NK-92 (cell line): Measurements from ENCODE around the gene REPS2.

Experiments used
- DNase-seq: peaks from one replicate; lab custom pipeline; 2025; ENCODE audit not compliant: unreplicated experiment; lab: John Stamatoyannopoulos, UW

REPS2 gene

DNA sequence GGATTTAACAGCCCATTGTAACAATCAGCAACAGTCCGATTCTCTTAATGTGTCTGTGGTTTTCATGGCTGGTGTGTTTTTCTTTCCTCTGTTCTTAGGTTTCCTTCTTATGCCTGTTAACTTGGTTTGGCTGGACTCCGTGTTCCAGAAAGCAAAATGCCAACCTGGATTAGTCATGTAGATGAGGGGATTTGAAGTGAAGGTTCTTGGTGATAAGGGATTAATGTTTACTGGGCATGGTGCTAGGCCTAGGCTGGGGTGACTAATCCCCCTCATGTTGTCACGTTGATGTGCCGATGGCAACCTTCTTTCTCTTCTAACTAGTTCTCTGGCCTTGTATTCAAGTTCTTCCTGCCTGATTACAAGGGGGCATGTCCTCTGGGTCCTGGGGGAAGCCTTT lies 85.9 kb downstream of the REPS2 start:
- no peak for DNase-seq

DNA sequence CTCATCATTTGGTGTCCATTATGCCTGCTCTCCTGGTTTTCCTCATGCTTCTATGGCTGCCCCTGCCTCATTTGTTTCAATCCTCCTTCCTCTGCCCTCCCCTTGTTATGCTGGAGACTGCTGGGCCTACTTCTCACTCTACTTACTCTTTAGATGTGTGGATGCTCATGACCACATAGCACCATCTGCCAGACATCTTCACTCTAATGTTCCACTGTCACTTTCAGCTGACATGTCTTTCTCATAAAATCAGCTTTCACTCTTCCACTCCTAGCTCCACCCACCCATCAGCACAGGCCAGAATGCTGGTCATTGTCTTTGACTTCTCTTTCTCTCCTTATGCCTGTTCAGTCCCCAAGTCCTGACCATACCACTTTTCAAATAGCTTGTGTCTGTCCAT lies 86.8 kb downstream of the REPS2 start:
- no peak for DNase-seq

DNA sequence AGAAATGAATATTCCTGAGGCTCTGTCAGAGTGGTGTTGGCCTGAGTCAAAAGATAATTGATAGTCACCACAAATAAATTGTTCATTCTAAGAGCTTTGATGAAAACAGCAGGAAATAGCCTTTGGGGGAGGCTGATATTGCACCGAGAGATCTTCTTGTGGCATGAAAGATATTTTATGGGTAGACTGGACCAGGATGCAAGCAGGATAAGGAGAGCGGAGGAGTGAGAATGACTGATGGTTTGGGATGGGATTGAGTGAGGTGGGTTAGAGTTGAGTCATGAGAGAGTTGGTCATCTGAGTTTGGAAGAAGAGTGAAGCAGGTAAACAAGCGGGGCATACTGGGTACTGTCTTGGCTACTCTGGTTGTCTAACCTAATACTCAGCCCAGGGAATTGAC lies 88.7 kb downstream of the REPS2 start:
- no peak for DNase-seq

DNA sequence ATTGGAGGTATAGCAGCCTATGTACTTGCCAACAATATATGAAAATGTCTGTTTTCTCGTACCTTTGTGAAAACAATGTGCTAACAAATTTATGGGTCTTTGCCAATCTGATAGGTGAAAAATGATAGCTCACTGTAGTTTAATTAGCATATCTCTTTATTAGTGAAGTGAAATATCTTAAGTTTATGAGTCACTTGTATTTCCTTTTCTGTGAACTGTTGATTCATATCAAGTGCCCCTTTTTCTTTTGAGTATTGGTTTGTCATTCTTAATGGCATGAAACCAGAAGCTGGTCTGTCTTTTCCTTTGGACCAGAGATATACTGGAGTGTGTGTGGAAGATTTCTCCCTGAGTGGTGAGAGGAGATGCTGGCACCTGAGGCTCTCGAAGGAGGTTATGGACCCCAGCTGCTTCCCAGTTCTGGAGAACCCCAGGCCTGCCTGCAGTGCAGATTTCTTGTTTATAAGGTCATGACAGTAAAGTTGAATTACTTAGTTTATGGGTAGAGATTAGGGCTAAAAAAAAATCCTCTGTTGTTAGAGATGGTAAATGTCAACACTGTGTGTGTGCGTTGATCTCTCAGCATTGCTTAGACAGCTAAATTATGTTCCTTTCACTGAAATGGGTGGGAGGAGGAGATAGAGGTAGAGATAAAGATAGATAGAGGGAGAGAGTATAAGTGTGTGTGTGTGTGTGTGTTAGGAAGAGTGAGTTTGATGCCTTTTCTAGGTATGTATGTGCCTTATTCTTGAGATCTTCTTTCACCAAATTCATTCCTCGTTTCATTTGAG lies 89.9 kb downstream of the REPS2 start:
- DNase-seq: no peak

DNA sequence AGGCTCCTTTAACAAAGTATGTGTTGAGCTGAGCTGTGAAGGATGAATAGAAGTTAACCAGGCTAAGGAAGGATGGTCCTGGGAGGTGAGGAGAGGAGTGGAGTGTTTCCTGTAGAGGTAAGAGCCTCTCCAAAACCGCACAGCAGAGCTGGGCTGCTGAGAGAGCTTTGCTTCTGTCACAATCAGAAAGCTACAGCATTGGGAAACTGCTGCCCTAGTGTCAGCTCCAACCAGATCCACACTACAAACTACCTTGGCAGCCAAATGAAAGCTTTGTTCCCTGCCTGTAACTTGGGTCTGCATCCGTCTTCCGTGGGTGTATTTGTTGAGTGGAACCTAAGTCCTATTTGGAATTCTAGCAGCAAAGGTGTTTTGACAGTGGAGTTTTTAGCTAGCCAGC lies 91.8 kb downstream of the REPS2 start:
- no peak for DNase-seq

DNA sequence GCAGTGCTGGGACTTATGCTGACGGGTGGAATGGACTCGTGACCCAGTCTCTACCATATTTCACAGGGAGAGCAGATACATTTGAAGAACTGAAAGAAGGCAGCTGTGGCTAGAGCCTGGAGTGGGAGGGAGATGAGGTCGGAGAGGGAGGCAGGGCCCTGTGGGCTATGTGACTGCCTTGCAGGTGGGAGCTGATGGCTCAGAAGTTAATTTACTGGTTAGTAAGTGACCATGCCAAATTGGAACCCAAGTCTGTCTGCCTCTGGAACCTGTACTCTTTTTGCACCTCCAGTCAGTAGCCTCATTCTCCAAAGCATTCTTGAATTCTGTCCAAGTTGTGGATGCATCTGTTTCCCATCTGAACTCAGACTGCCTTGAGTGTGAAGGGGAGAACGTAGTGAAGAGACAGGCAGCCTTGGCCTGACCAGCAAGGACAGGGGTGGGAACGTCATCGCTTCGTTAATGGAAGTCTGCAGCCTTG lies 92.3 kb downstream of the REPS2 start:
- DNase-seq: no peak

DNA sequence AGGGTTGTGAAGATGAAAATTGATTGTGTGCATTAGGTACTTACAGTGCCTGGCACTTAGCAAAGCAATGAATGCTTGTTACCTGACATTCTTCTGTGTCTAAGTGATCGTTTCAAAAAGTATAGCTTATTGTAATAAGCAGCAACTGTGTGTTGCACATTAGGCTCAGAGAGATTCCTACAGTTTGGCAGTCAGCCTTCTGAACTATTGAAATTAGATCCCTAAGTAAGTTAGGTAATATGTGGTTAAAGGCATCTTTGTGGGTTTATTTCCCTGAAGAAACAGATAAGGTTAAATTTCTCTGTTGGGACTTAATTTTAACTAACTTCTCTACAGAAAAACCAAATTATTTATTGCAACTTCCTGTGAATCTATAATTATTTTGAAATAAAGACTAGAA lies 93.4 kb downstream of the REPS2 start:
- no peak for DNase-seq

DNA sequence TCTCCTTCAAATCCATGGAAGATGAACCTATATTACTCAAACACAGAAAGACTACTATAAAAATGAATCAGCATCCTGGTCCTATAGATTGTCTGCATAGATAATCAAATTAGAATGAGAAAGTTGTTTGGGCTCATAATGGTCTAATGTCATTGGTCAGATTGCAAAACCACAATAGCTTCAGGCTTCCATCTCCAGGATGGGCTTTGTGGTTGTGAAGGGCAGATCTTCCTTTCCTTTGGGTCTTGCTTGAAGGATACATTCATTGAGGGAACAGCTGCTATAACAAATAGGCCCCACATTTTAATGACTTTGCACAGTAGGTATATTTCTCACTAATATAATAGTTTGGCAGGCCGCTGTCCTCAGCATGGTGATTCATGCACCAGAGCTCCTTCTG lies 94.3 kb downstream of the REPS2 start:
- no peak for DNase-seq

DNA sequence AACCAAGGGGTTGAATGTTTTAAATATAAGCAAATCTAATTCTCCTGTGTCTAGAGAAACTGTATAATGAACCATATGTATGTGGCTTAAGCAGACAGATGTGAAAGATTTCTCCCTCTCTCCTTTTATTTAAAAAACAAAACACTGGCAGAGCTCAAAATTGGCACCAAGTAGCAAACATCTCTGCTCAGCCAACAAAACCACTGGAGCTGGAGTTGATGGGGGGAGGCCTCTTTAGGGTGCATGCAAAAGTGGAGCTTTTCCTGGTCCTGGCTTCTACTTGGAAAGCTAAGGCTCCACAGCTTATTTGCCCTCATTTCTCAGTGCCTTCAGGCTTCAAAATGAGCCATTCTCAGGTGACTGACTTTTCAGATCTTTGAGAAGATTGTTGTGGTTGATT lies 95.6 kb downstream of the REPS2 start:
- DNase-seq: no peak

DNA sequence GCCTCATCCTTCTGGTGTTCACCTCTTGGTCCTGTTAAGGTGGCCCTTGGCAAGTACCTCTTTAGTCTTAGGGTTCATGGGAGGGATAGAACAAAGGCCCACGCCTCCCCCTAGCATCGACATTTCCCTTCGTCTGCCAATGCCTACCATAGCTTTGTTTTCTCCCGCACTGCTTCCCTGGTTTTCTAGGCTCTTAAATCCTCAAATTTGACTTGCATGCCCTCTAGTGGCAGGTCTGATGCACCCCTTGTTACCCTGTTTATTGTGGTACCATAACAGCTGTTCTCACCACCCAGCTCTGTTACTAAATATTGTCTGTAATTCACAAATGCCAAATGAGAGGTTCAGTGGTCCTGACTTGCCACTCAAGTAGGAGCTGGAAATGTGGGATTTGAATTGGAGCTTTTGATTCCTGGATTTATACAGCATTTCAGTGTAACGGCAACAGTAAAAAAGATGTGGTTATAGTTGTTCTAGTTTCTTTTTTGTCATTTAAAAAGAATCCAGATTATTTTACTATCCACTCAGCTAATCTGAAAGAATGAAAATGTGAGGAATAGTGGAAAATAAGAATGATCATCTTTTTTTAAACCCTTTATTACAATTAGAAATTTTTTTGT lies 100.1 kb downstream of the REPS2 start:
- DNase-seq: no peak

DNA sequence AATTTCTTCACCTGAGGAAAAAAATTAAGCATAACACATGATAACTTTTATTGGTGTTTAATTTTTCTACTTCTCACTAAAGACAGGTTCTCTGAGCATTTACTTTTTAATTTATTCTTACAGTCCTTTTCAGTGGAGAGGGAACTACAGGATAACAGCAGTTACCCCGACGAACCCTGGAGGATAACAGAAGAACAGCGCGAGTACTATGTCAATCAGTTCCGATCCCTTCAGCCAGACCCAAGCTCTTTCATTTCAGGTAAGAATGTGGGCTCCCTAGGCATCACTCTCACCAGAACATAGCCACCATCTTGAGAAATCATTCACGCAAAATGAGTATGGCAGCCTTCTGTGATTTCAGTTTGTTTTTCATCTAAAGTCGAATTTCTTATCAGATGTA lies 100.8 kb downstream of the REPS2 start:
- DNase-seq: no peak

DNA sequence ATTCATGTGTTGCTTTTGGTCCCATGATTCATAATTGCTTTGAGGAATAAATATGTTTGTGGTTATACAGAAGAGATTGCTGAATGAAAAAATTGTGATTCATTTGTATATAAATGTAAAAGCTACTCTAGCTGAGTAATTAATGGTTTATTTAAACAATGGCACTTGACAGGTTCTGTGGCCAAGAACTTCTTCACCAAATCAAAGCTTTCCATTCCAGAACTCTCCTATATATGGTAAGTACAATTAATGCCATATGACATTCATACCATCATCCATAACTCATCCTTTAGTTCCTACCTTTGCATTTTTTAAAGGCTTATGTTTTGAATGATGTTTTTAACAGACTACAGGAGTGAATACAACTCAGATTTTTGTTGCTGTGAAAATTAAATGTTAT lies 105.8 kb downstream of the REPS2 start:
- no peak for DNase-seq

DNA sequence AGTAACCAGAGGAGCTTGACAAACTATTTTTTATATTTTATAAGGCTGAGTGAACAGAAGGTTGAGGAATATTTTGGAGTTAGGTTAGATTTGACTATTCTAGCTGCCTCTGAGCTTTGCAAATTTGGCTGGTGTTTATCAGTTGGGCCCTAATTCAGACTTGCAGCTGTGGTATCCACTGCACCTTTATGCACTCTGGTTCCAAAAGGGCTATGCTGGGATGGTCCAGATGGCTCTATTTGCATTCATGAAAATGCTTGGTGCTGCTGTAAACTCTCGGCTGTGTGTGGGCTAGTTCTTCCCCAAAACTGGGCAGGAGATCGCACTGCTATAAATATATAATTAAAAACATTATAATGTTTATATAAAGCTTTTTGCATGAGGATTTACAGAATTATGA lies 106.3 kb downstream of the REPS2 start:
- DNase-seq: no peak

DNA sequence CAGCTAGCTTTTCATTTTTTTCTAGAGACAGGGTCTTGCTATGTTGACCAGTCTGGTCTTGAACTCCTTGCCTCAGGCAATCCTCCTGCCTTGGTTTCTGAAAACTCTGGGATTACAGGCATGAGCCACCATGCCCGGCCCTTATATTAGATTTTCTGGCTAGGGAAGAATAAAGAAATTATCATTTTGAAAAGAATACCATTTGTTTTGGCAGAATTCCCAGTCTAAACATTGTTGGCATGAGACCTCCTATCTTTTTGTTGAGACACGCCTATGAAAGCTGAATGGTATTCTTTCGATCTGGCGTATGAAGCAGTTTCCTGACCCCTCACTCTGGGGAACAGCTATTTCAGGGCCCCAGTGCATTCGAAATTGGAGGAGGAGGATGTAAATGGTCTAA lies 107.0 kb downstream of the REPS2 start:
- DNase-seq: no peak

DNA sequence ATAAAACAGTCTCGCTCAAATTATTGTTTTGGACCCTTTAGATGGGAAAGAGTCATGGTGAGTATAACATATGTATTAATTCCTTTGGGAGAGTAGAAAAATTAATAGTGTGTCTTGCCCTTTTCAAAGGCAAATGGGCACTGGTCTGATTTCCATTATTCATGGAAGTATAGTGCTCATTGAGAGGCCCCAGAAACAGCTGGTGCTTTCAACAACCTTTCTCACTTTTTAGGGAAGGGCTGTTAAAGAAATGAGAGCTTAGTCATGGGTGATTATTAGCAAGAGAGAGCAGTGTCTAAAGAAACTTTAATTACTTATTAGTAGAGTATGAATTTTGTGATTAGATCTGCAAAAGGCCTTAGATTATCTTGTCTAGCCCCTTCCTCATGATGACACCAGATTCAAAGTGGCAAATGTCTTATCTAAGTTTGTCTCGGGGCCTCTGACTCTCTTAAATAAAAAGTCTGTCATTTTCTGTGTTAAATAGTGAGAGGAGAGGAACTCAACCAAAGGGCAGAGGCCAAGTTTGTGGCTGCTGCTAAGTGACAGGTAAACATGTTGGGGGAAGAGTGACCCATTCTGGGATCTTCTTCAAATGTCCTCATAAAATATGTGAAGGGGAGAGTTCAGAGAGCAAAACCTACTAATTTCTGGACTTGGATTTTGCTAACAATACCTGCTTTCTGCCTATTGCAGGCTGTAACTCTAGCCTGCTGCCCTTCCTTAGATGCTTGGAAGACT lies 110.6 kb downstream of the REPS2 start:
- DNase-seq: no peak

DNA sequence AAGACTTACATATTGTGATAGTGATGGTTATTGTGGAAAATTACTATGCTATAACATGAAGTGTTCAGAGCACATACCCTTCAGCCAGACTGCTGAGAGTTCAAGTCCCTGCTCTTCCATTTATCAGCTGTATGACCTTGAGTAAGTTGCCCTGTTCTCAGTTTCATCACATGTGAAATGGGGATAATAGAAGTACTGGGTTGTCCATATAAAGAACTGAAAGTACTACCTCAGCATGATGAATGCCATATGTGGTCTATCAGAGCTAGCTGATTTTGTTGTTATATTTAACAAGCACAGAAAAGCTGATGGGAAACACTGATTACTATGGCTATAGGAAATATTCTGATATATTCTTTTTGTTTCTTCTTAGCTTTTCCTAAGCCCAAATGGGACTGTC lies 115.6 kb downstream of the REPS2 start:
- no peak for DNase-seq

DNA sequence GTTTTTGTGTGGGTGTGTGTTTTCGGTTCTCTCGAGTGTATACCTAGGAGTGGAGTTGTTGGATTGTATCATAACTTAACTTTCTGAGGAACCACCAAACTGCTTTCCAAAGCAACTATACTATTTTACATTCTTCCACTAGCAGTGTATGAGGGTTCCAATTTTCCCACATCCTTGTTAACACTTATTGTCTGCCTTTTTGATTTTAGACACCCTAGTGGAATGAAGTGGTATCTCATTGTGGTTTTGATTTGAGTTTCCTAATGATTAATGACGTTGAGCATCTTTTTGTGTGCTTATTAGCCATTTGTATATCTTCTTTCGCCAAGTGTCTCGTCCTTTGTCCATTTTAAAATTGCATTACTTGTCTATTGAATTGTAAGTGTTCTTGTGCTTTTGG lies 118.6 kb downstream of the REPS2 start:
- DNase-seq: no peak

DNA sequence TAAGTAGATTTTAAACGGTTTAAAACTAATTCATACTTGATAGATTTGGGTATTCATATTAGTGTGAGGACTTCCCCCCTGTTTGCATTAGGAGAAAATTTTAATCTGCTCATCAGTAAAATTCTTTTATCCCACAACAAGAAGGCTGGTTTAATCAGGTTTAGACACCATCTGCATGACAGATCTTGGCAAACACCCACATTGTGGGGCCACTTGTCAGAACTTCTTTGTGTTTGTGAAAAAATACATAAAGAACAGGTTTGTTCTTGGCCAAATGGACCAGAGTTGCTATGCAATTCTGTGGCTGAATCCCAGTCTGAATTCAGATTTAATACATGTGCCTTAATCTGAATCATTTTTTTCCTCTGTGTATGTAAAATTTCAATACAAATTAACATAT lies 121.1 kb downstream of the REPS2 start:
- no peak for DNase-seq

DNA sequence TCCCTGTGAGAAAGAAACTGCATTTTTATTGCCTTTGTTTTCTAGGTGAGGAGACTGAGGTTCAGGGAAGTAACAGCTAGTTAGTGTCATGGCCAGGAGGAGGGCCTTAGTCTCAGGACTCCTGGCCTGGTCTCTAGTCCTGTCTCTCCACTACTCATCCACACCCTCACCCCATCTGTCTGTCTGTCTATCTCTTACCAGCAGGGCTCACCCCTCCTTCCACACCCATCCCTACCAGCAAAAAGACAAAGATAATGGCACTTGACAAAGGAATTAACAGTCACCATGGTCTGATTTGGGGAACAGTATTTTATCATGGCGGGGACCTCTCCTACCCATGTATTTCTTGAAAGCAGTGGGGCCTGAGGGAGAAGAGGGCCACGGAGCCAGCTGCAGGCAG lies 125.8 kb downstream of the REPS2 start:
- DNase-seq: no peak

DNA sequence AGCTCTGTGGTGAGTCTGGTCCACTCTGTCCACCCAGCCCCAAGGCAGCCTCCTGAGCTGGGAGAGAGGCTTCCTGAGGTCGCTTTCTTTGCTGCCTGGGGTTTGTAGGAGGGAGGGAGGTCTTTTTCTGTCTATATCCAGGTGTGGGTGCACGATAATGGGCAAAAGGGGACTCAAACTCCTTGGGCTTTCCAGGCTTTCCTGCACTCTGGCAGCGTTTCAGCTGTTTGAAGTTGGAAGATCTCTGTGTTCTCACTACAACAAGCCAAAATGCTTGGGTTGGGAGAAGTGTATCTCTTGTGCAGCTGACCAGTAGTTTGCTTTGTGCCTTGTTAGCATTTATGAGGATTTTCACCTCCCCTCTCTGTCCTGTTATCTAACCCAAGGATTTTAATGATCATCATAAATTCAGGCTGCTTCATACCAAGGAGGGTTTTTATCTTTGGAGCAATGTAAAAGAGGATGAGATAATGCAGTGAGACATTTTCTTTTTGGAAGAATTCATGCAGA lies 126.3 kb downstream of the REPS2 start:
- DNase-seq: no peak

DNA sequence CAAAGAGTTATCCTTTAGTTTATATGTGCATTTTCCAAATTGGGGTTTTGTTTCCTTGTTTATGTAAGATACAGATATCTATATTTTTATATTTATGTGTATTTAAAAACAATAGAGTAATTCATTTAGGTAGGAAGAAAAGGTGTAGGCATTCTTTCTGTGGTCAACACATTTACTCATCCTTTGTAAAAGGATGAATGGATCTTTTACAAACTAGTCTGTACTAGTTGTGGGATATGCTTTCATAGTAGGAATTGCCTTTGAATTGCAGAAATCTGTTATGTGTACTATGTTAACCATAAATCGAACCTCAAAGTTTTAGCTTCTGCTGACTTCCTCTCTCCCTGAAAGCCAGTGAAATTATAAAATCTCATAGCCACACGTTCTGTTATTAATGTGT lies 128.5 kb downstream of the REPS2 start:
- DNase-seq: no peak

DNA sequence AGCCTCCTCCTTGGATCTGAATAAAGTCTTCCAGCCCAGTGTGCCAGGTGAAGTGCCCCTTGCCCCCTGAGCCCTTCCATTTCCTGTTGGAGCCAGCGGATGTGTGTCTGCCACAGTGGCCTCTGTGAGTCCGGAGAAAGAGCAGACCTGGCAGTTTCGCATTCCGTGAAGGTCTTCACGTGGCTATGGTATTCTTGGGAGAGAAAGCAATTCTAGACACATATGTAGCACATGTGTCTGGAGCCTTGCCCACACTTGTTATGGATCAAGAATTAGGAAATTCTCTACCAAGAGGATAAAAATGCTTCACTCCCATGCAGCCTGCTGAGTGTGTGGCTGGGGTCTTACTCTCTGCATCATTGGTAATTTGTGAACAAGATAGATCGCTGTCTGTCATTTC lies 130.9 kb downstream of the REPS2 start:
- no peak for DNase-seq
